ENCODE data around the gene DBET.
"Not testable (repeated sequence)": the region's sequence is repeated elsewhere in the genome, so short reads cannot be mapped to it uniquely, and the experiment has no call there.

- not testable (repeated sequence) for TF ChIP-seq PPARA (CRISPR knock-in tag; IDR thresholded peaks at IDR 0.05; ENCODE audit: borderline replicate concordance); ARNTL (CRISPR knock-in tag; IDR thresholded peaks at IDR 0.05; ENCODE audit: borderline replicate concordance, low read depth); TOX (CRISPR knock-in tag; IDR thresholded peaks at IDR 0.05; ENCODE audit: borderline replicate concordance); CSDC2 (CRISPR knock-in tag; IDR thresholded peaks at IDR 0.05); ZNF565 (CRISPR knock-in tag; conservative IDR thresholded peaks at IDR 0.05; ENCODE audit: low read depth); ZFP3 (CRISPR knock-in tag; IDR thresholded peaks at IDR 0.05)
- TF ChIP-seq, protein P1, sequence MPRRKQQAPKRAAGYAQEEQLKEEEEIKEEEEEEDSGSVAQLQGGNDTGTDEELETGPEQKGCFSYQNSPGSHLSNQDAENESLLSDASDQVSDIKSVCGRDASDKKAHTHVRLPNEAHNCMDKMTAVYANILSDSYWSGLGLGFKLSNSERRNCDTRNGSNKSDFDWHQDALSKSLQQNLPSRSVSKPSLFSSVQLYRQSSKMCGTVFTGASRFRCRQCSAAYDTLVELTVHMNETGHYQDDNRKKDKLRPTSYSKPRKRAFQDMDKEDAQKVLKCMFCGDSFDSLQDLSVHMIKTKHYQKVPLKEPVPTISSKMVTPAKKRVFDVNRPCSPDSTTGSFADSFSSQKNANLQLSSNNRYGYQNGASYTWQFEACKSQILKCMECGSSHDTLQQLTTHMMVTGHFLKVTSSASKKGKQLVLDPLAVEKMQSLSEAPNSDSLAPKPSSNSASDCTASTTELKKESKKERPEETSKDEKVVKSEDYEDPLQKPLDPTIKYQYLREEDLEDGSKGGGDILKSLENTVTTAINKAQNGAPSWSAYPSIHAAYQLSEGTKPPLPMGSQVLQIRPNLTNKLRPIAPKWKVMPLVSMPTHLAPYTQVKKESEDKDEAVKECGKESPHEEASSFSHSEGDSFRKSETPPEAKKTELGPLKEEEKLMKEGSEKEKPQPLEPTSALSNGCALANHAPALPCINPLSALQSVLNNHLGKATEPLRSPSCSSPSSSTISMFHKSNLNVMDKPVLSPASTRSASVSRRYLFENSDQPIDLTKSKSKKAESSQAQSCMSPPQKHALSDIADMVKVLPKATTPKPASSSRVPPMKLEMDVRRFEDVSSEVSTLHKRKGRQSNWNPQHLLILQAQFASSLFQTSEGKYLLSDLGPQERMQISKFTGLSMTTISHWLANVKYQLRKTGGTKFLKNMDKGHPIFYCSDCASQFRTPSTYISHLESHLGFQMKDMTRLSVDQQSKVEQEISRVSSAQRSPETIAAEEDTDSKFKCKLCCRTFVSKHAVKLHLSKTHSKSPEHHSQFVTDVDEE (CRISPR knock-in tag; IDR thresholded peaks at IDR 0.05): not testable (repeated sequence)
These were observed 37.1 kb upstream of the DBET start, which contains the start of gene FRG2 for GRCh38 chr4:190027156-190027555.

Measured in SK-N-SH treated with all-trans-retinoic acid at 6 μM for 48 hours (cell line).